Measurements from ENCODE around the gene CHSY1. TPM values are rescaled to one million over a fixed set of nuclear protein-coding genes. Genes with fewer than 3 reads are reported as not detected.
"Not testable (repeated sequence)": the region's sequence is repeated elsewhere in the genome, so short reads cannot be mapped to it uniquely, and the experiment has no call there.

The CHSY1 gene
- total RNA-seq, 2 donors from 2014 or later: 26.4 to 31.1 TPM

DNA sequence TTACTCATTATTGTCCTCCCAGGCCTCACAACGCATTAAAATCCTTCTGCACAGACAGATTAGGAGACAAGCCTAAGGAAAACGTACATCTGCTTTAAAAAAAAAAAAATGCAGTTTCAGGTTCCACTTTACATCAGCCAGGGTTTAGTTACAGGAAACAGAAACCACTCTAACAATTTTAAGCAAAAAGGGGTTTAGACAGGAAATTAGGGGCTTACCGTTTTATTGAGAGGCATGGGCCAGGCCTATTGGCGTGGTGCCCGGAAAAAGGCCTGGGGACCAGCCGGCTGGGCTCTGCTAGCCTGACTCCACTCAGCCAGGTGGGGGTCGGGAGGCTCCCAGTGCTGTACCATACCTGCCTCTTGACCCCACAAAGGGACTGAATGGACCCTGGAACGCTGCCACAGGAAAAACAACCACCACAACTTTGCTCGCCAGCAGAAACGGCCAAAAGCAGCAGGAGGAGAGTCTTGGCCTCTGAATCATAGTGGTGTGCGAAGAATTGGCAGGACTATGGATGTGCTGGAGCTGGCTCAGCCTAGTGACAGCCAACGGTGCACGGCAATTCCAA is 124.3 kb downstream of the CHSY1 start:
- ATAC-seq (replicated peaks in 1 of 2): peak; percentile 78 to 82
- DNase-seq: peak; percentile 61 to 66
- Mint-ChIP-seq H3K27me3 (ENCODE audit: low read depth) (peaks cover 6% of the 10 kb centered on the region), H3K36me3 (ENCODE audit: insufficient read depth in 2 of 2) (peaks cover 0 to 4% of the 10 kb centered on the region in 2 donors), H3K27ac (peak overlapping the region; percentile 96), H3K9me3 (peaks cover 0 to 2% of the 10 kb centered on the region in 2 donors), H3K4me3 (peak overlapping the region; percentile 78 to 79), H3K4me1 (ENCODE audit: low read depth) (peaks cover 69% of the 10 kb centered on the region)

DNA sequence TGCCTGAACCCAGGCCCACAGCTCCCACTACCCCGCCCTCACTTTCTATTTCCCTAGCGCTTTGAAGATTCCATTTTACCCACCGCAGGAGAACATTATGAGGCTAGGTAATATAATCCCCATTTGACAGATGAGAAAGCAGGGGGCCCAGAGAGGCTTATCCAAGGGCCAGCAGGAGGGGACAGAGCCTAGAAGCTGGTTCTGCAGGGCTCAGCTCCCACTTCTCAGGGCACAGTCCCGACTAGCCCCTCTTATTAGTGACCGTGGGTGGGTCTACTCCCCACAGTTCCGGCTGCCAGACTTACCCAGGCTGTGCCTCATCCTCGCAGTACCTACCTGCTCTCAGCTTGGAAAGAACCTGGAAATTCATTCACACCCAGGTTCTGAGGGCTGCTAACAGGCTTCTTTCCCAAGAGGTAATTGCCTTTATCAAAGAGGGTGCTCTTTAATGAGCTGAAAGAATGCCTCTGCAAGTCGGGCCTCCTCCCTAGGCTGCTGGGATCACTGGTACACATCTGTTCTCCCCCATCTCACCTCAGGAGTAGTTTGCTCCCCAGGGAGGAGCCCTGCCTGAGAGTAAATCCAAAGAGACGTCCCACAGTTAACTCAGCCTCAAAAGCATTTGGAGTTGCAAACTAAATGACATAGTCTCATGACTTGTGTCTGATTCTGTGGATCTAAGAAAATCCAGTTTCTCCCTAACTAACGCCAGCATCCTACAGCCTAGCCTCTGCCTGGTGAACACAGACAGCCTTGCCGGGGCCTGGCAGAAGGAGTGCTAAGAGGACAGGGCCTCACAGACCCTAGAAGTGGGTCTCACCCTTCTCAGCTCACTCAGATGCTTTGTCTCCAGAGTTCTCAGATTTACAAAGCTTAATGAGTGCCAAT is 125.0 kb downstream of the CHSY1 start:
- H3K27me3 Mint-ChIP-seq (ENCODE audit: low read depth): peaks cover 6% of the 10 kb centered on the region
- peak overlapping the region; percentile 96 for H3K27ac Mint-ChIP-seq
- ATAC-seq (replicated peaks in 1 of 2): peak; percentile 18 to 83

DNA sequence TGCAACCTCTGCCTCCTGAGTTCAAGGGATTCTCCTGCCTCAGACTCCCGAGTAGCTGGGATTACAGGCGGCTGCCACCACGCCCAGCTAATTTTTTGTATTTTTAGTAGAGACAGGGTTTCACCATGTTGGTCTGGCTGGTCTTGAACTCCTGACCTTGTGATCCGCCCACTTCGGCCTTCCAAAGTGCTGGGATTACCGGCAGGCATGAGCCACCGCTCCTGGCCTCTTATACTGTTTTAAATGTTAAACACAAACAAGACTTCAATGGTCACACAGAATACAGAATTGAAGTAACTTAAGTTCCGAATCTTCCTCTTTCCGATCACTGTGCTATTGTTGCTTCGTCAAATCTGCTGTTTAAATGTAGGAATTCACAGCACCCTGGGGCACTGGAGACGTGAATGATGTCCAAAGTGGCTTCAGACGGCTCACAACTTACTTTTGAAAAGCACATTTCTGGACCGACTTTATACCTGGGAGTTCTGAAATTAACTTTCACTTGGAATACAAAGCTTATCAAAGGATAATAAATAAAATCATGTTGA is 125.9 kb downstream of the CHSY1 start:
- peak overlapping the region; percentile 74 for H3K27ac Mint-ChIP-seq
- ATAC-seq (replicated peaks in 1 of 2); H3K4me3 Mint-ChIP-seq; H3K36me3 Mint-ChIP-seq (ENCODE audit: insufficient read depth in 2 of 2); DNase-seq; H3K27me3 Mint-ChIP-seq (ENCODE audit: low read depth); H3K9me3 Mint-ChIP-seq: not testable (repeated sequence)
- H3K4me1 Mint-ChIP-seq (ENCODE audit: low read depth): peaks cover 79% of the 10 kb centered on the region

More for the DNA sequence above, 125.0 kb downstream of the CHSY1 start:
- peaks cover 0 to 4% of the 10 kb centered on the region in 2 donors for H3K36me3 Mint-ChIP-seq (ENCODE audit: insufficient read depth in 2 of 2)
- H3K4me3 Mint-ChIP-seq: peak overlapping the region; percentile 78 to 79
- DNase-seq: peak; percentile 38 to 45
- H3K9me3 Mint-ChIP-seq: peaks cover 0 to 2% of the 10 kb centered on the region in 2 donors
- peaks cover 76% of the 10 kb centered on the region for H3K4me1 Mint-ChIP-seq (ENCODE audit: low read depth)

Other genes with a start within 250 kb of the CHSY1 start
- gene SELENOS, start 25.4 kb upstream of the CHSY1 start, total RNA-seq: 10 to 100 TPM; 42.9 to 44.8 TPM
- 100 to 1,000 TPM; 132 to 141 TPM for gene SNRPA1, start 43.2 kb upstream of the CHSY1 start, total RNA-seq
- 1 to 10 TPM in 1 of 2 donors, under 1 TPM in 1; 0.51 to 2.3 TPM for gene PCSK6, start 237.7 kb upstream of the CHSY1 start, total RNA-seq

All from activated T-cell treated with anti-CD3 and anti-CD28 coated beads, Interleukin-2, amount 50 U/mL, for 72 hours (primary cell).